Measurements from ENCODE around the gene MYL10.

GRCh38 chr7:101626758-101627157 is 2.3 kb downstream of the MYL10 start:
- TF ChIP-seq ZNF274 (IDR thresholded peaks at IDR 0.05; ENCODE audit: low read depth, low read length) (no peak), YY1 (IDR thresholded peaks at IDR 0.05; ENCODE audit: insufficient read depth, insufficient read length) (no peak), SUZ12 (IDR thresholded peaks at IDR 0.05; ENCODE audit: extremely low read depth, insufficient read depth, insufficient read length) (no peak)

Measured in NT2/D1 (cell line).